PFSK-1 (cell line): ENCODE measurements around the gene SF3A2.

Experiments used
- FOXP2 ChIP-seq: optimal IDR thresholded peaks from 2 replicates; pipeline ENCODE3; 2011; ENCODE audit warnings: borderline replicate concordance, control low read depth, inconsistent platforms; ENCODE audit not compliant: insufficient read depth; ENCODE audit errors: extremely low read length, extremely low read depth
- POLR2AphosphoS5 ChIP-seq: IDR thresholded peaks from 2 replicates; pipeline ENCODE4 v1.6.1; 2012; ENCODE audit warnings: low read depth, mild to moderate bottlenecking, control low read depth, low read length, moderate library complexity
- SIN3A ChIP-seq: IDR thresholded peaks from 2 replicates; pipeline ENCODE4 v1.6.1; 2012; ENCODE audit warnings: mild to moderate bottlenecking, low read length, moderate library complexity, borderline replicate concordance; ENCODE audit not compliant: insufficient read depth
- TAF1 ChIP-seq: IDR thresholded peaks from 2 replicates; pipeline ENCODE4 v1.6.1; 2012; ENCODE audit warnings: low read length, control low read depth, borderline replicate concordance; ENCODE audit not compliant: insufficient read depth
- TF ChIP-seq, protein P1 (sequence below), 2 experiments: IDR thresholded peaks; 2 replicates each; pipeline versions ENCODE4 v1.6.1 to v1.8.0; 2011 to 2012; ENCODE audit warnings: low read depth in 2 of 2, low read length in 2 of 2, control low read depth in 1 of 2, inconsistent platforms in 1 of 2, mild to moderate bottlenecking in 1 of 2, moderate library complexity in 1 of 2; ENCODE audit not compliant: insufficient read depth in 1 of 2

SF3A2 gene

DNA sequence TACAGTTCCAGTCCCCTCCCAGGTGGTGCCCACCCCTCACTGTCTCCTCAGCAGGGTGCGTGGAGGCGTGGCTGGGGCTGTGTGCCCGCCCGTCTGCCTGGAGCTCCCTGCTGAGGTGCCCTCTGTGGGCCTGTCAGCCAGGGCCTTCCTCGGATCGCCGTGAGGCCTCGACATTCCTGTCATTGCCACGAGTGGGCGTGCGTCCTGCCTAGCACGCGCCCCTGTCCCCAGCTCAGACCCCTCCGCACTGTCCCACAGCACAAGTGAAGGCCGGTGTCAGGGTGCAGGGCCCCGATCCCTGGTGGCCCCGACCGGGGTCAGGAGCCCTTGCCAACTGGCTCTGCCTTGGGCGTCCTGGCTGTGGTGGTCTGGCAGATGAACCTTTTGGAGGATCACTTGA, 40.7 kb upstream of the SF3A2 start:
- no peak for TF ChIP-seq TAF1
- no peak for TF ChIP-seq POLR2AphosphoS5
- no peak for TF ChIP-seq FOXP2
- TF ChIP-seq, protein P1, sequence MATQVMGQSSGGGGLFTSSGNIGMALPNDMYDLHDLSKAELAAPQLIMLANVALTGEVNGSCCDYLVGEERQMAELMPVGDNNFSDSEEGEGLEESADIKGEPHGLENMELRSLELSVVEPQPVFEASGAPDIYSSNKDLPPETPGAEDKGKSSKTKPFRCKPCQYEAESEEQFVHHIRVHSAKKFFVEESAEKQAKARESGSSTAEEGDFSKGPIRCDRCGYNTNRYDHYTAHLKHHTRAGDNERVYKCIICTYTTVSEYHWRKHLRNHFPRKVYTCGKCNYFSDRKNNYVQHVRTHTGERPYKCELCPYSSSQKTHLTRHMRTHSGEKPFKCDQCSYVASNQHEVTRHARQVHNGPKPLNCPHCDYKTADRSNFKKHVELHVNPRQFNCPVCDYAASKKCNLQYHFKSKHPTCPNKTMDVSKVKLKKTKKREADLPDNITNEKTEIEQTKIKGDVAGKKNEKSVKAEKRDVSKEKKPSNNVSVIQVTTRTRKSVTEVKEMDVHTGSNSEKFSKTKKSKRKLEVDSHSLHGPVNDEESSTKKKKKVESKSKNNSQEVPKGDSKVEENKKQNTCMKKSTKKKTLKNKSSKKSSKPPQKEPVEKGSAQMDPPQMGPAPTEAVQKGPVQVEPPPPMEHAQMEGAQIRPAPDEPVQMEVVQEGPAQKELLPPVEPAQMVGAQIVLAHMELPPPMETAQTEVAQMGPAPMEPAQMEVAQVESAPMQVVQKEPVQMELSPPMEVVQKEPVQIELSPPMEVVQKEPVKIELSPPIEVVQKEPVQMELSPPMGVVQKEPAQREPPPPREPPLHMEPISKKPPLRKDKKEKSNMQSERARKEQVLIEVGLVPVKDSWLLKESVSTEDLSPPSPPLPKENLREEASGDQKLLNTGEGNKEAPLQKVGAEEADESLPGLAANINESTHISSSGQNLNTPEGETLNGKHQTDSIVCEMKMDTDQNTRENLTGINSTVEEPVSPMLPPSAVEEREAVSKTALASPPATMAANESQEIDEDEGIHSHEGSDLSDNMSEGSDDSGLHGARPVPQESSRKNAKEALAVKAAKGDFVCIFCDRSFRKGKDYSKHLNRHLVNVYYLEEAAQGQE (IDR thresholded peaks at IDR 0.05; ENCODE audit: insufficient read depth in 1 of 2, low read depth in 2 of 2, low read length in 2 of 2) = no peak
- TF ChIP-seq SIN3A = no peak

GRCh38 chr19:2197270-2197669, 39.4 kb upstream of the SF3A2 start:
- no peak for TF ChIP-seq TAF1
- TF ChIP-seq FOXP2 = no peak
- TF ChIP-seq SIN3A = no peak
- no peak for TF ChIP-seq POLR2AphosphoS5
- TF ChIP-seq, protein P1 (IDR thresholded peaks at IDR 0.05; ENCODE audit: insufficient read depth in 1 of 2, low read depth in 2 of 2, low read length in 2 of 2) = no peak

DNA sequence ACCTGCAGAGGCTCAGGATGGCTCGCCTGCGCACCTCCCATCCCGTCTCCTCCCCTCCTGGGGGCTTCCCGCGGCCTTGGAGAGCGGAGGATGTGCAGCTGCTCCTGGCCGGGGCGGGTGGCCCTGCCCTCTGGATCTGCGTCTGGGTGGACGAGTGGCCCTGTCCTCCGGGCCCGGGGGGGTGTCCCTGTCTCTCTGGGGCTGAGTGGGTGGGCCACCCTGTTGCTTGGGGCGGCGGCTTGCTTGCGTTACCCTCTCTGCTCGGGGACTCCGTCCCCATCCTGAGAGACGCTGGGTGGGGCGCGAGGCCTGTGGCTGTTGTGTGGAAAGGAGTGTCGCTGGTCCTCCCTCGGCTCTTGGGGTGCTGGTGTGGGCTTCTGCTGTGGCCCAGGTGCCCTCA, 38.3 kb upstream of the SF3A2 start:
- TF ChIP-seq SIN3A (no peak), FOXP2 (no peak), TAF1 (no peak), POLR2AphosphoS5 (no peak)
- TF ChIP-seq, protein P1 (IDR thresholded peaks at IDR 0.05; ENCODE audit: insufficient read depth in 1 of 2, low read depth in 2 of 2, low read length in 2 of 2) = no peak

GRCh38 chr19:2199215-2199614, 37.4 kb upstream of the SF3A2 start:
- TF ChIP-seq TAF1 (no peak), SIN3A (no peak), FOXP2 (no peak), POLR2AphosphoS5 (no peak)
- TF ChIP-seq, protein P1 (IDR thresholded peaks at IDR 0.05; ENCODE audit: insufficient read depth in 1 of 2, low read depth in 2 of 2, low read length in 2 of 2) = no peak

DNA sequence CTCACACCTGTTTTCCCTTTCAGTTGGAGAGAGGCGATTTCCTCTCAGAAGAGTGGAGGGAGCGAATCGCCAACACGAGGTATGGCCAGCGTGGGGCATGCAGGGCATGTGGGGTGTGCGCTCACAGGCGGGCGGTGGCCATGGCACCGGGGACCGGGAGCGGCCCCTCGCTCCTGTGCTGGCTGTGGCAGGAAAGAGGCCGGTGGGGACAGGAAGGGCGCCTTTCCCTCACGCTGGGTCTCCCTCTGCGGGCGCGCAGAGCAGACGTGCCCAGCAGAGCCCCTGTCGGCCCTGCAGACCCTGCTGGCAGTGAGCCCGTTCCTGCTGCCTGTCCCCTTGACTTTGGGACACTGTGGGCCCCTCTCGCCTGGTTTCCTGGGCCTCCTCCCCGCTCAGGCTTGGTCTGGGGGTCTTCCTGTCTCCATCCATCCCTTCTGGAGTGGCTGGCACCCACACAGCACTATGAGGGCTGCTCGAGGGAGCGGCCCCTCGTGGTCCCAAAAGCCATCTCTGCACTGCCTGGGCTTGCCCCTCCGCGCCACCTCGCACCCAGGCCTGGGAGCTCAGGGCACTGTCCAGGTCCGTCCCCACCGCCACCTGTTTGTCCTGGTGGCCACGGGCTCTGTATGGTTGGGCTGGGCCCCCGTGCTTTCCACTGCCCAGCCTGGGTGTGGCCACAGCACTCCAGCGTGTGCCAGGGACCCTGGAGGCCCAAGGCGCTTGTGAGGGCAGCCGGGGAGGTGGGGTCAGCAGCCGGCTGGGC, 36.6 kb upstream of the SF3A2 start:
- no peak for TF ChIP-seq TAF1
- TF ChIP-seq FOXP2 = no peak
